Measurements from ENCODE around the gene RTN4R.
"Not testable (repeated sequence)": the region's sequence is repeated elsewhere in the genome, so short reads cannot be mapped to it uniquely, and the experiment has no call there.

DNA sequence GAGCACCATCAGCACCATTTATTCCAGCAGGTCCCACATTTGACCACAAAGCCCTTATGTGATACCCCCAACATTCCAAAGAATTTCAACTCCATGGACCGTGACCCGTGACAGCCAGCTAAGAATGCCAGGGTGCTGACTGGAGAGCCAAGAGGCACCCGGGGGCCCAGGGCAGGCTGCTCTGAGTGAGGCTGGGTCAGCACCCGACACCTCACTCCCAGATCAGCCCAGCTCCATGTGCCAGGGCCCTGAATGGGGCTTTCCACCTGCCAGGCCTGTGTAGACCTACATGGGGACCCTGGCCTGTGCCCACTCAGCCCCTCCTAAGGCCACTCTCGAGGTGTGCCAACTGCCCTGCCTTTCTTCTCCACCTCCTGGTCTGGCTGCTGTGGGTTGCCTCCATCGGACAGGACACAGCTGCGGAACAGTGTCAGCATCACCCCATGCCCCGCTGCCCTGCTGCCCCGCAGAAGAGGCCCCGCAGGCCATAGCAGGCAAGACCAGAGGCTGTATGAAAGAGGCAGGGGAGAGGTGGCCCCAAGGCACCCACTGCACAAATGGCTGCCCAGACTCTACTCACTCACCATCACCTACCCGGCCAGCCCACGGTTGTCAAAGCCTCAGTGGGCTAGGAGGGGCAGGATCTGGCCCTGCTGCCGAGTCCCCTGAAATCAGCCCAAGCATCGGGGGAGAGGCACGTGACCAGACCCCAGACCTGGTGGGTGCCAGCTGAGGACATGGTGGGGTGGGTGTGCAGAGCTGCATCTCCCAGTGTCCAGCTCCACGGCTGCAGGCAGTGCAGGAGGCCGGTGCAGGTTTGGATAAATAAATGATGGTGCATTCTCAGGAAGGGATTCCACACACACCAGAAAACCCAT lies 4.5 kb downstream of the RTN4R start:
- TF ChIP-seq POLR2A (IDR thresholded peaks at IDR 0.05): not testable (repeated sequence)
- TF ChIP-seq, protein P1, sequence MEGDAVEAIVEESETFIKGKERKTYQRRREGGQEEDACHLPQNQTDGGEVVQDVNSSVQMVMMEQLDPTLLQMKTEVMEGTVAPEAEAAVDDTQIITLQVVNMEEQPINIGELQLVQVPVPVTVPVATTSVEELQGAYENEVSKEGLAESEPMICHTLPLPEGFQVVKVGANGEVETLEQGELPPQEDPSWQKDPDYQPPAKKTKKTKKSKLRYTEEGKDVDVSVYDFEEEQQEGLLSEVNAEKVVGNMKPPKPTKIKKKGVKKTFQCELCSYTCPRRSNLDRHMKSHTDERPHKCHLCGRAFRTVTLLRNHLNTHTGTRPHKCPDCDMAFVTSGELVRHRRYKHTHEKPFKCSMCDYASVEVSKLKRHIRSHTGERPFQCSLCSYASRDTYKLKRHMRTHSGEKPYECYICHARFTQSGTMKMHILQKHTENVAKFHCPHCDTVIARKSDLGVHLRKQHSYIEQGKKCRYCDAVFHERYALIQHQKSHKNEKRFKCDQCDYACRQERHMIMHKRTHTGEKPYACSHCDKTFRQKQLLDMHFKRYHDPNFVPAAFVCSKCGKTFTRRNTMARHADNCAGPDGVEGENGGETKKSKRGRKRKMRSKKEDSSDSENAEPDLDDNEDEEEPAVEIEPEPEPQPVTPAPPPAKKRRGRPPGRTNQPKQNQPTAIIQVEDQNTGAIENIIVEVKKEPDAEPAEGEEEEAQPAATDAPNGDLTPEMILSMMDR (IDR thresholded peaks at IDR 0.05 in 4 of 5, conservative IDR thresholded peaks at IDR 0.05 in 1 of 5): not testable (repeated sequence)
